GM12891 (cell line): ENCODE results near the gene NDUFAF7.

Source experiments
- POLR2A ChIP-seq: IDR thresholded peaks from 2 replicates; pipeline ENCODE4 v1.6.1; 2011; ENCODE audit warnings: low read depth, low read length, control low read depth
- POLR2AphosphoS5 ChIP-seq: IDR thresholded peaks from 2 replicates; pipeline ENCODE4 v1.6.1; 2011; ENCODE audit warnings: low read depth, low read length, control low read depth

DNA sequence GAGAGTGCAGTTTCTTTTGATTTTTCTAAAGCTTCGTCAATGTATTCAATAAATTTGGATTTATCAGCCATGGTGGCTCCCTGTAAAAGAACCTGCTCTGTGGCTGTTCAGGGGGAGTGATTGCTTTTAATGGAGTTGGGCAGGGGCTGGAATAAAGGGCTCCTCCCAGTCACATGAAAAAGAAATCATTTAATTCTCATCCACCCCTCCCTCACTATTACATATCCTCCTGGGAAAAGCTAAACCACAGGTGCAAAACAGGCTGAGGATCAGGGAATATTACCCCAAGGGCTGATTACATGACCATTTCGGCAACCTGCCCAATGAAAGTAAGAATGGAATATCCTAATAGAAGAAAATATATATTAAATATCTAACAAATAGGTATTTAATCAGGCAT lies 42.9 kb upstream of the NDUFAF7 start, which contains the start of gene SULT6B1:
- TF ChIP-seq POLR2A (no peak), POLR2AphosphoS5 (no peak)
